ENCODE measurements around the gene PRTFDC1.

Gene PRTFDC1

DNA sequence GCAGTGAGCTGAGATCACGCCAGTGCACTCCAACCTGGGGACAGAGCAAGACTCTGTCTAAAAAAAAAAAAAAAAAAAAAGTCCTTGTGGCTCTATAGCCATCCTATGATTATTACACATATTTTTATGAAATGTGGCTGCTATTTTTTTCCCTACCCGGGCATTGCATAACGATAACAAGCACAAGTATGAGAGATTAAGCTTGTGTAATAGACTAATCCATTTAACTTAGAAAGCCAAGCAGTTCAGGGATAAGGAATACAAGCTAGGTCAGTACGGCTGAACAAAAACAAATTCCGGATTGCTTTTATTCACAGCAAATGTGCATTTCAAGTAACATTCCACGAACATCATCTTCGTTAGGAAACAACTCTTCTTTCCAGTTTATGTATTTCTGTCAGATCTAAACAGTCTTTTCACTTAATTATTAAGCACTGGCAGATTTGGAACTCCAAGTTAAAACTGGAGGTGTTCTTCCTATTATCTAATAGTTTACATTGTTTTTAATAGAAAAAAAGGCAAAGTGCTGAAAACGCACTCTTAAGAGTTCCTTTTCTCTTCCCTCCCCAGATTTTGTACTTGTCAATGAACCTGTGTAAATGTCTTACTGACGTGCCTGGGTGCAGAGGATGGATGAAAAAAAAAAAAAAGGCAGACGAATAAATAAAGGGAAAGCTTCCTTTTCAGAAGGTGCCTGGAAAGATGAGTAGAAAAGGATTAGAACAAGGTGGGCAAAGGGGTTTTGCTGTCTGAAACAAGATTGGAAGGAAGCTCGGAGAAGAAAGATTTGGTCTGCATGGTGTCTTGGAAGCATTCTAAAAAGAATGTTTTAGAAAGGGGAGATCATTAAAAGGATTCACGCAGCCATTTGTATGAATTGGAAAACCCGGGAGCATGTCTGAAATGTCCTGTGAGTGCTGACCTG is 81.1 kb downstream of the PRTFDC1 start:
- Histone ChIP-seq H3K27ac (peak overlapping the region in 1 of 11 experiments; percentile 92; a peak in 2 of 22 replicates), H3K27me3 (no peaks in the 10 kb centered on the region), H3K9ac (no peak overlapping the region), H4K20me1 (no peaks in the 10 kb centered on the region), H3K36me3 (peaks cover 0 to 8% (median 0%) of the 10 kb centered on the region in 11 experiments; a peak in 2 of 22 replicates), H3K4me2 (peak overlapping the region in 3 of 11 experiments; percentile 62 to 81 (median 70); a peak in 5 of 22 replicates), H3K4me3 (no peak overlapping the region), H3K9me3 (replicated peaks in 1 of 11) (peaks cover 7 to 25% (median 12%) of the 10 kb centered on the region in 11 experiments; a peak in 21 of 22 replicates), H3K4me1 (peaks cover 0 to 73% (median 4%) of the 10 kb centered on the region in 10 experiments; a peak in 10 of 20 replicates)
- TF ChIP-seq Cebpa-rat (IDR thresholded peaks at IDR 0.05): no peak

DNA sequence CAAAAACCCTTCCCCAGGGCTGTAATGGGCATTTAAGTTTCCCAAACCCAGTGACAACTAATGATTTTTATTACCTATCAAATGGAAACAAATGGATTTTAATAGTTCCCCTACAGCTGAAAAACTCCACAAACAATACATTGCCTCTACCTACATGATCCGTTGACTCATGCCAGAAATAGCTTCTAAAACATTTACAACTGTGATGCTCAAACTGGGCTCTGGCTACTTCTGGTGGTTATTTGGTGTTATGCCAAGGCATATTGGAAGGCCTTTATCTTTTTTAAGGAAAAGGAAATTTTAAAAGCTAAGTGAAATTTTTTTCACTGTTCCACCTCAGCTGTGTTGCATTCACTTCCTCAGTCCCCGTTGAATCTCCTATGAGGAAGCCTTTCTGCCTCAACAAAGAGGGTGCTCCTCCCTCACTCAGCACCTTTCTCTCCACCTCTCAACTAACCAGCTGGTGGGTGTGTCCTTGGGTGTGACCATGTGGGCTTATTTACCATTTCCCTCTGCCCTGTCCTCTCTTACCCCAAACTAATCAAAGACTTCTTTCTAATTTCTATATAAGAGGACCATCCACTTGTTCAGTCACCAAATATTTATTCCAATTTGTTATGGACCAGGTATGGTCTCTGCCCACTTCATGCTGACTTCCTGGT is 82.9 kb downstream of the PRTFDC1 start:
- Histone ChIP-seq H3K4me3 (no peak overlapping the region), H3K27ac (no peak overlapping the region; a peak in 1 of 22 replicates), H3K4me1 (peaks cover 0 to 88% (median 4%) of the 10 kb centered on the region in 10 experiments; a peak in 10 of 20 replicates), H3K9me3 (replicated peaks in 1 of 11) (peaks cover 0 to 7% (median 1%) of the 10 kb centered on the region in 11 experiments; a peak in 15 of 22 replicates), H4K20me1 (no peaks in the 10 kb centered on the region), H3K36me3 (no peaks in the 10 kb centered on the region), H3K4me2 (peak overlapping the region in 3 of 11 experiments; percentile 13 to 67 (median 59); a peak in 6 of 22 replicates), H3K27me3 (no peaks in the 10 kb centered on the region), H3K9ac (no peak overlapping the region)
- no peak for TF ChIP-seq Cebpa-rat (IDR thresholded peaks at IDR 0.05)

DNA sequence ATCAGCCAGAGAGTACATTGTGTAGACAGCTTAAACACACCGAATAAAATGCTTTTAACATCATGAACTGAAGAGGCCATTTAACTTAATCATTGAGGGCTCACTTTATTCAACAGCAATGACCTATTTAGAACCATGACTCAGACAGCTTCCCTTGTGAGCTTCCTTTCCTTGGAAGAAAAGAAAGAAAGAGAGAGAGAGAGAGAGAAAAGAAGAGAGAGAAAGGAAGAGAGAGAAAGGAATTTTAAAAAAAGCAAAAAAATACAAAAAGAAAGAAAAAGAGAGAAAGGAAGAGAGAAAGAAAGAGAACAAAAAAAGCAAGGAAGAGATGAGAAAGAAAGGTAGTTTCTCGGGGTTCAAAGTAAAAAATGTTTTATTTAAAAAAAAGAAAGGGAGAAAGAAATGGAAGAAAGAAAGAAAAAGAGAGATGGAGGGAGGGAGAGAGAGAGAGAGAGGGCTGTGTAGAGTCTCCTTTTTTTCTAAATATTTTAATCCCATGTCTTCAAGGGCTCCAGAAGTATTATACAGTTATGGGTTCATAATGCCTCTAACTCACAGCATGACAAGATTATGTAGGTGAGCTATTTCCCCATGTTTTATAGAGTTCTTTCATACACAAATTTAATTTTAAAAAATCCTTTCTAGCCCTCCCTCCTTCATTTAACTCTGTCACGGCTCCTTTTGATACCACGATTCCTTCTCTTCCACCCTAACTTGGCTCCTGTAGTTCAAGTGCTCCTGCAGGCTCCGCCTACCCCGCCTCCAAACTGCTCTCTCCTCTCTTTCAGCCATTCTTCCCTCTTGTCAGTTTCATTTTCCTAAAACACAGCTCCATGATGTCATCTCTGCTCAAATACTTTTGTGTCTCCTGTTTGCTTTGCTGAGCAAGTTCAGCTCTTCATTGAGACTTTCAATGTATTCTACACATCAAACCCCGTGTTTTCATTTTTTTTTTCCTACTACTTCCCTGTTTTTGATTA is 85.5 kb downstream of the PRTFDC1 start:
- H4K20me1 ChIP-seq: no peaks in the 10 kb centered on the region
- H3K9ac ChIP-seq: peak overlapping the region in 2 of 11 experiments; percentile 24; a peak in 1 of 22 replicates
- peak overlapping the region in 3 of 11 experiments; percentile 28 to 58 (median 50); a peak in 3 of 22 replicates for H3K27ac ChIP-seq
- H3K4me1 ChIP-seq: peaks cover 0 to 65% (median 0%) of the 10 kb centered on the region in 10 experiments; a peak in 7 of 20 replicates
- H3K27me3 ChIP-seq: no peaks in the 10 kb centered on the region
- H3K9me3 ChIP-seq (replicated peaks in 1 of 11): peaks cover 6 to 17% (median 12%) of the 10 kb centered on the region in 11 experiments; a peak in 20 of 22 replicates
- H3K36me3 ChIP-seq: no peaks in the 10 kb centered on the region
- peak overlapping the region in 4 of 11 experiments; percentile 6 to 88 (median 60); a peak in 7 of 22 replicates for H3K4me2 ChIP-seq
- H3K4me3 ChIP-seq: 0 out of 20 replicates have a peak overlapping the region, but pooled peaks of 1 of the 10 experiments have one; percentile 3
- TF ChIP-seq Cebpa-rat (IDR thresholded peaks at IDR 0.05): no peak

DNA sequence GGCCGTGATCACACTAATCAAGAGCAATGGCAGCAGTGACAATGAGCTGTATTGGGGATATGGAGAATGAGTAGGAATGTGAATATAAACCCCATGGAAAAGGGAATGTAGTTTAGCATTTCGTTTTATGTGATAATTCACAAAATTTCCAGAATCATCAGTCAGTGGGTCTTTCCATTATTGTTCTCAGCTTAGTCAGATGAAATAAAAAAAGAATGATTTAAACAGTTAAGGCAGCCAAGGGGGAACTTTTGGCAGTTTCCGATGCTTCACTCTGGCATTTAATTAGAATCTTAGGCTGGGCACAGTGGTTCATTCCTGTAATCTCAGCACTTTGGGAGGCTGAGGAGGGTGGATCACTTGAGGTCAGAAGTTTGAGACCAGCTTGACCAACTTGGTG is 86.6 kb downstream of the PRTFDC1 start:
- Histone ChIP-seq H3K4me2 (peak overlapping the region in 4 of 11 experiments; percentile 6 to 88 (median 60); a peak in 7 of 22 replicates), H3K9me3 (replicated peaks in 1 of 11) (peaks cover 6 to 17% (median 12%) of the 10 kb centered on the region in 11 experiments; a peak in 20 of 22 replicates), H3K4me3 (no peak overlapping the region), H3K4me1 (peaks cover 0 to 54% (median 0%) of the 10 kb centered on the region in 10 experiments; a peak in 7 of 20 replicates), H3K9ac (no peak overlapping the region), H3K27me3 (no peaks in the 10 kb centered on the region), H3K27ac (no peak overlapping the region), H4K20me1 (no peaks in the 10 kb centered on the region), H3K36me3 (no peaks in the 10 kb centered on the region)
- no peak for TF ChIP-seq Cebpa-rat (IDR thresholded peaks at IDR 0.05)

DNA sequence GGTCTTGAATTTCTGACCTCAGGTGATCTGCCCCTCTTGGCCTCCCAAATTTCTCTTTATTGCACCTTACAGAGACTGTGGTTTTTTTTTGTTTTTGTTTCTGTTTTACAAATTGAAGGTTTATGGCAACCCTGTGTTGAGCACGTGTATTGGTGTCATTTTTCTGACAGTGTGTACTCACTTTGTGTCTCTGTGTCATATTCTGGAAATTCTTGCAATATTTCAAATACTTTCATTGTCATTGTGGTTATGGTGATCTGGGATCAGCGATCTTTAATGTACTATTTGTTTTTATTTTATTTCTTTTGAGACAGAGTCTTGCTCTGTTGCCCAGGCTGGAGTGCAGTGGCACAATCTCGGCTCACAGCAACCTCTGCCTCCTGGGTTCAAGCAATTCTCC is 89.8 kb downstream of the PRTFDC1 start:
- no peak for TF ChIP-seq Cebpa-rat (IDR thresholded peaks at IDR 0.05)
- Histone ChIP-seq H3K4me2 (no peak overlapping the region), H3K9me3 (replicated peaks in 1 of 11) (peaks cover 6 to 17% (median 12%) of the 10 kb centered on the region in 11 experiments; a peak in 20 of 22 replicates)

DNA sequence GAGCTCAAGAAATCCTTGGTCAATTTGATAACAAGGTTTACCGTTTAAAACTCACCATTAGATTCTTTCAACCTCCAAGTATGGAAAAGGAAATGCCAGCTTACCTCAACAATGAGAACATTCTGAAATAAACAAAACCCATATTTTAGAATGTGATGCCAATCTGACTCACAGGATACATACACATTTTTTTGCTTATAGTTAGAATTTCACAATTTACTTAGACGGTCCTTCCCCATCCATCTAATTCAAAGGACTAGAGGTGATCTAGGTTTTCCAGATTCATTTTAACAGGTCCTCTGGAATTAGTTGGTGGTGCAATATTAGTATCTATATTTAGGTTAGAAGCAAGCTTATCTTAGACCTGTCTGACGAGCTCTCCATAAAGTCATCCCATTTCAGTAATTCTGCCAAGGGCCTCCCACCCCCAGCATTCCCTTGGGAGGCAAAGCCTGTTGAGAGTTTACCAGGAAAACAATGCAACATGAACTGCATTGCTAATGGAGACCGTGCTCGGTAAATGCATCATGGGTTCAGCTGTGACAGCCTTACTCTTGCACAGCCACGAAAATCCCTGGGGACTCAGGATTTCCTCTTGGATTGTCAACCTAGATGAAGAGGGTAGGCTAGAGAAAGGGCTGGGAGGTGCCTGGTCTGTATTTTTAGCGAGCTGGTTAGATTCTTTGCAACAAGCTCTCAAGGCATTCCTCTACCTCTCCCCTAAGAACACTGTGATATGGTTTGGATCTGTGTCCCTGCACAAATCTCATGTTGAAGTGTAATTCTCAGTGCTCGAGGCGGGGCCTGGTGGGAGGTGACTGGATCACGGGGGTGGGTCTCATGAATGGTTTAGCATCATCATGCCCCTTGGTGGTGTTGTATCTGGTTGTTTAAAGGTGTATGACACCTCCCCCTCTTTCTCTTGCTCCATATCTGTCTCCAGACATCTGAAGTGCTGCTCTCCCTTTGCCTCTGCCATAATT is 93.8 kb downstream of the PRTFDC1 start:
- Histone ChIP-seq H3K4me2 (0 out of 22 replicates have a peak overlapping the region, but pooled peaks of 2 of the 11 experiments have one; percentile 12 to 15), H3K9me3 (replicated peaks in 1 of 11) (peaks cover 6 to 14% (median 9%) of the 10 kb centered on the region in 11 experiments; a peak in 20 of 22 replicates), H3K4me1 (peaks cover 0 to 4% (median 0%) of the 10 kb centered on the region in 10 experiments; a peak in 2 of 20 replicates), H3K27me3 (no peaks in the 10 kb centered on the region), H3K27ac (no peak overlapping the region), H4K20me1 (no peaks in the 10 kb centered on the region), H3K36me3 (no peaks in the 10 kb centered on the region), H3K9ac (no peak overlapping the region), H3K4me3 (no peak overlapping the region)
- no peak for TF ChIP-seq Cebpa-rat (IDR thresholded peaks at IDR 0.05)

More for the DNA sequence above, 89.8 kb downstream of the PRTFDC1 start:
- Histone ChIP-seq H3K4me1 (peaks cover 0 to 28% (median 2%) of the 10 kb centered on the region in 10 experiments; a peak in 9 of 20 replicates), H3K27me3 (no peaks in the 10 kb centered on the region), H3K27ac (no peak overlapping the region), H4K20me1 (no peaks in the 10 kb centered on the region), H3K36me3 (no peaks in the 10 kb centered on the region), H3K9ac (no peak overlapping the region), H3K4me3 (no peak overlapping the region)

Data from BLaER1 treated with 17β-estradiol and CSF1 and Interleukin-3, amounts not matched to agents 10 nM and 100 nM (cell line).